Liver (tissue), 3 donors: Measurements from ENCODE around the gene CACNA1I.

ENCODE experiments used
- CTCF ChIP-seq: fragments of 150-350 bp; IDR thresholded peaks from 2 replicates; pipeline ENCODE4 v1.5.1; 2017; ENCODE audit warnings: improper control_type of control experiment, low read depth, low read length; ENCODE audit not compliant: missing input control
- EGR1 ChIP-seq, 2 donors: IDR thresholded peaks; 2 replicates each; pipeline ENCODE4 v1.6.1; 2016 to 2018; ENCODE audit warnings: antibody characterized with exemption in 2 of 2, low read depth in 2 of 2
- FOXA1 ChIP-seq: IDR thresholded peaks from 2 replicates; pipeline ENCODE4 v1.6.1; 2016; ENCODE audit warnings: antibody characterized with exemption
- FOXA2 ChIP-seq: IDR thresholded peaks from 2 replicates; pipeline ENCODE4 v1.6.1; 2016; ENCODE audit warnings: antibody characterized with exemption
- GABPA ChIP-seq, 2 donors: IDR thresholded peaks in 1 of 2; conservative IDR thresholded peaks in 1 of 2; 2 replicates each; pipeline ENCODE4 v1.6.1; 2016; ENCODE audit warnings: antibody characterized with exemption in 2 of 2, mild to moderate bottlenecking in 1 of 2, moderate library complexity in 1 of 2
- HNF4A ChIP-seq, 2 donors: conservative IDR thresholded peaks; 2 replicates each; pipeline ENCODE4 v1.6.1; 2016; ENCODE audit warnings: antibody characterized with exemption in 2 of 2, mild to moderate bottlenecking in 2 of 2
- NR2F2 ChIP-seq: IDR thresholded peaks from 2 replicates; pipeline ENCODE4 v1.6.1; 2016; ENCODE audit warnings: antibody characterized with exemption
- REST ChIP-seq: IDR thresholded peaks from 2 replicates; pipeline ENCODE4 v1.6.1; 2016; ENCODE audit warnings: antibody characterized with exemption, mild to moderate bottlenecking
- TAF1 ChIP-seq: conservative IDR thresholded peaks from 2 replicates; pipeline ENCODE4 v1.6.1; 2016; ENCODE audit warnings: antibody characterized with exemption, mild to moderate bottlenecking
- YY1 ChIP-seq: IDR thresholded peaks from 2 replicates; pipeline ENCODE4 v1.6.1; 2016; ENCODE audit warnings: antibody characterized with exemption, mild to moderate bottlenecking
- donor health status: healthy.
- donor health status: healthy.

DNA sequence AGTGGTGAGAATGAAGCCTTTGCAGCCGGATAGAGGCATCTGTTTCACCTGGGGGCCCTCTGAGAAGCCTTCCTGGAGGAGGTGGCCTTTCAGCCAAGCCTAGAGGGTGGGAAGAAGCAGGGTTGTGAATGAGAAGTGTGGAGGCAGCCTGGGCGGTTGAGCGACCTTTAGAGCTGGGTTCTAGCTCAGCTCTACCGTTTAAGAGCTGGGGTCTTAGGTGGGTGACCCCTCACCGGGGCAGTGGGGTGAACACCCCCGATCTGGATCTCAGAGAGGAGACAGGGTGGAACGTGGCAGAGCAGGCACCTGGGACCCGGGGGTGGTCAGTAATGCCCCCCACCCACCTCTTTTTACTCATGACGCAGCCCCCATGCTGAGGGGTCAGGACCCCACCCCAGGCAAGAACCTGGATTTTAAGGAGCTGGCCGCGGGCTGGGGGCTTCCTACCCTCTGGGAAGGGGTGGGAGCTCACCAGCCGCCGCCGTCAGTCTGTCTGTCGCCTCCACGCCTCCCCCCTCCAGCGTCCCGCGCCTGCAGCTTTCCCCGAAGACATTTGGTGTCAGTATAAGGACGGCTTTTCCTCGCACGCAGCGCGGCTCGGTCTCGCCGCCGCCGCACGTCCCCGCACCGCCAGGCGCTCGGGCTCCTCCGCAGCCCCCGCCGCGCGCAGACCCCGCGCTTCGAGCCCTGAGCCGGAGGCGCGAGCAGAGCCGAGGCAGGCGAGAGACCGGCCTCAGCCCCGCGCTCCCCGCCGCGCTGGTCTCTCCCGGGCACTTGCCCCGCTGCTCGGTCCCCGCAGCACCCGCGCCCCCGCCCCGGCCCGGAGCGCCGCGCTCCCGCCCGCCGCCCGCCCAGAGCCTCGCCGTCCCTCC, 13.3 kb upstream of the CACNA1I start:
- TF ChIP-seq REST = no peak
- TF ChIP-seq FOXA2 = no peak
- TF ChIP-seq GABPA (IDR thresholded peaks at IDR 0.05 in 1 of 2, conservative IDR thresholded peaks at IDR 0.05 in 1 of 2) = no peak
- TF ChIP-seq CTCF = no peak
- TF ChIP-seq FOXA1 = no peak
- TF ChIP-seq EGR1 (IDR thresholded peaks at IDR 0.05; ENCODE audit: low read depth in 2 of 2) = no peak
- TF ChIP-seq TAF1 = no peak
- no peak for TF ChIP-seq YY1
- no peak for TF ChIP-seq HNF4A (conservative IDR thresholded peaks at IDR 0.05)
- TF ChIP-seq NR2F2 = no peak
